SK-N-SH treated with all-trans-retinoic acid at 6 μM for 48 hours (cell line): Measurements from ENCODE around the gene PGF.

Source experiments
- ATAC-seq: fragments of 200-7000 bp; cut with Tn5 transposase; 3 replicates; pipeline ENCODE4 v1.9.1; 2020; ENCODE audit warnings: mild to moderate bottlenecking, moderate library complexity
- ARNTL ChIP-seq: fragments of 450-650 bp; formaldehyde crosslinking; IDR thresholded peaks from 2 replicates; pipeline ENCODE4 v1.5.0; 2020; ENCODE audit warnings: low read depth, mild to moderate bottlenecking, moderate library complexity, borderline replicate concordance
- BACH2 ChIP-seq: fragments of 250-450 bp; sonication (Bioruptor Pico); IDR thresholded peaks from 2 replicates; pipeline ENCODE4 v1.9.0; 2021; ENCODE audit warnings: mild to moderate bottlenecking, borderline replicate concordance
- CSDC2 ChIP-seq: fragments of 250-450 bp; sonication (Bioruptor Pico); IDR thresholded peaks from 2 replicates; pipeline ENCODE4 v1.5.0; 2020; ENCODE audit warnings: mild to moderate bottlenecking, moderate library complexity
- ESRRG ChIP-seq: fragments of 250-450 bp; sonication (Bioruptor Pico); IDR thresholded peaks from 2 replicates; pipeline ENCODE4 v1.6.1; 2021; ENCODE audit warnings: mild to moderate bottlenecking
- GLIS3 ChIP-seq: fragments of 250-450 bp; sonication (Bioruptor Pico); IDR thresholded peaks from 2 replicates; pipeline ENCODE4 v1.5.0; 2020; ENCODE audit warnings: mild to moderate bottlenecking, moderate library complexity
- ISL1 ChIP-seq: fragments of 250-450 bp; sonication (Bioruptor Pico); IDR thresholded peaks from 2 replicates; pipeline ENCODE4 v2.1.2; 2022; ENCODE audit warnings: mild to moderate bottlenecking, moderate library complexity
- PPARA ChIP-seq: fragments of 250-450 bp; sonication (Bioruptor Pico); IDR thresholded peaks from 2 replicates; pipeline ENCODE4 v1.5.0; 2020; ENCODE audit warnings: mild to moderate bottlenecking, borderline replicate concordance
- RARB ChIP-seq: fragments of 250-450 bp; sonication (Bioruptor Pico); IDR thresholded peaks from 2 replicates; pipeline ENCODE4 v1.8.0; 2021; ENCODE audit warnings: mild to moderate bottlenecking, moderate library complexity
- SNAI2 ChIP-seq: fragments of 250-450 bp; sonication (Bioruptor Pico); IDR thresholded peaks from 2 replicates; pipeline ENCODE4 v1.5.0; 2020; ENCODE audit warnings: mild to moderate bottlenecking, moderate library complexity
- TCF4 ChIP-seq: fragments of 250-450 bp; sonication (Bioruptor Pico); IDR thresholded peaks from 2 replicates; pipeline ENCODE4 v1.8.0; 2021; ENCODE audit warnings: mild to moderate bottlenecking, moderate library complexity, borderline replicate concordance
- TOX ChIP-seq: fragments of 250-450 bp; sonication (Bioruptor Pico); IDR thresholded peaks from 2 replicates; pipeline ENCODE4 v1.8.0; 2021; ENCODE audit warnings: mild to moderate bottlenecking, moderate library complexity, borderline replicate concordance
- ZC3H10 ChIP-seq: fragments of 250-450 bp; sonication (Bioruptor Pico); IDR thresholded peaks from 2 replicates; pipeline ENCODE4 v1.5.1; 2021; ENCODE audit warnings: mild to moderate bottlenecking, moderate library complexity
- ZFP3 ChIP-seq: fragments of 250-450 bp; sonication (Bioruptor Pico); IDR thresholded peaks from 2 replicates; pipeline ENCODE4 v1.5.0; 2020; ENCODE audit warnings: mild to moderate bottlenecking, moderate library complexity
- ZFP30 ChIP-seq: fragments of 450-650 bp; formaldehyde crosslinking; IDR thresholded peaks from 2 replicates; pipeline ENCODE4 v1.5.0; 2022; ENCODE audit warnings: mild to moderate bottlenecking, moderate library complexity
- ZNF565 ChIP-seq: fragments of 450-650 bp; formaldehyde crosslinking; conservative IDR thresholded peaks from 2 replicates; pipeline ENCODE4 v1.5.0; 2020; ENCODE audit warnings: low read depth, mild to moderate bottlenecking, moderate library complexity
- ZNF70 ChIP-seq: fragments of 450-650 bp; formaldehyde crosslinking; IDR thresholded peaks from 2 replicates; pipeline ENCODE4 v1.5.0; 2020; ENCODE audit warnings: mild to moderate bottlenecking, moderate library complexity
- ZNF8 ChIP-seq: fragments of 450-650 bp; formaldehyde crosslinking; IDR thresholded peaks from 2 replicates; pipeline ENCODE4 v1.5.0; 2020; ENCODE audit warnings: mild to moderate bottlenecking, moderate library complexity
- TF ChIP-seq, protein P1 (sequence below): fragments of 250-450 bp; sonication (Bioruptor Pico); IDR thresholded peaks from 2 replicates; pipeline ENCODE4 v1.5.1; 2020; ENCODE audit warnings: low read depth, mild to moderate bottlenecking, moderate library complexity
- TF ChIP-seq, protein P2 (sequence below): fragments of 250-450 bp; sonication (Bioruptor Pico); IDR thresholded peaks from 2 replicates; pipeline ENCODE4 v1.8.0; 2020; ENCODE audit warnings: mild to moderate bottlenecking, moderate library complexity, borderline replicate concordance
- TF ChIP-seq, protein P3 (sequence below): fragments of 250-450 bp; sonication (Bioruptor Pico); IDR thresholded peaks from 2 replicates; pipeline ENCODE4 v1.5.0; 2020; ENCODE audit warnings: mild to moderate bottlenecking, moderate library complexity
- TF ChIP-seq, protein P4 (sequence below): fragments of 250-450 bp; sonication (Bioruptor Pico); IDR thresholded peaks from 2 replicates; pipeline ENCODE4 v1.5.1; 2021; ENCODE audit warnings: mild to moderate bottlenecking, moderate library complexity
- TF ChIP-seq, protein P5 (sequence below): fragments of 250-450 bp; sonication (Bioruptor Pico); IDR thresholded peaks from 2 replicates; pipeline ENCODE4 v1.8.0; 2021; ENCODE audit warnings: low read depth, mild to moderate bottlenecking, moderate library complexity, borderline replicate concordance

The PGF gene

DNA sequence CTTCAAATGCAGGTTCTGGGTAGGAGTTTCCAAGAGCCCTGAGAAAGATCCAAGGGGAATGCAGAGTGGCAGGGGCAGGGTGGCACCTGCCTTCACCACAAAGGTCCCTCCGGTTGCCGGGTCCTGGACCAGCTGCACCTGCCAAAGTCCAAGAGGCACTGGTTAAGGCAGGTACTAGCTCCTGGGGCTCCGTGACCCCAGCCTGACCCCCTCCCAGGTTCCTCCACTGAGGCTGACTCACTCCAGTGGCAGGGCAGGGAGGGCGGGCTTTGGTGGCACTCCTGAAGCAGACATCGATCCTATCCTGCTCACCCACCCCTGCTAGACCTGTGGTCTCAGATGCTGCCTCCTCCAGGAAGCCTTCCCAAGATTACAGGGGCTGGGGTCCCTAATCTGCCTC is 43.7 kb downstream of the PGF start:
- no peak for TF ChIP-seq TOX (CRISPR knock-in tag)
- TF ChIP-seq, protein P1, sequence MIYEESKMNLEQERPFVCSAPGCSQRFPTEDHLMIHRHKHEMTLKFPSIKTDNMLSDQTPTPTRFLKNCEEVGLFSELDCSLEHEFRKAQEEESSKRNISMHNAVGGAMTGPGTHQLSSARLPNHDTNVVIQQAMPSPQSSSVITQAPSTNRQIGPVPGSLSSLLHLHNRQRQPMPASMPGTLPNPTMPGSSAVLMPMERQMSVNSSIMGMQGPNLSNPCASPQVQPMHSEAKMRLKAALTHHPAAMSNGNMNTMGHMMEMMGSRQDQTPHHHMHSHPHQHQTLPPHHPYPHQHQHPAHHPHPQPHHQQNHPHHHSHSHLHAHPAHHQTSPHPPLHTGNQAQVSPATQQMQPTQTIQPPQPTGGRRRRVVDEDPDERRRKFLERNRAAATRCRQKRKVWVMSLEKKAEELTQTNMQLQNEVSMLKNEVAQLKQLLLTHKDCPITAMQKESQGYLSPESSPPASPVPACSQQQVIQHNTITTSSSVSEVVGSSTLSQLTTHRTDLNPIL, result no peak
- TF ChIP-seq, protein P2, sequence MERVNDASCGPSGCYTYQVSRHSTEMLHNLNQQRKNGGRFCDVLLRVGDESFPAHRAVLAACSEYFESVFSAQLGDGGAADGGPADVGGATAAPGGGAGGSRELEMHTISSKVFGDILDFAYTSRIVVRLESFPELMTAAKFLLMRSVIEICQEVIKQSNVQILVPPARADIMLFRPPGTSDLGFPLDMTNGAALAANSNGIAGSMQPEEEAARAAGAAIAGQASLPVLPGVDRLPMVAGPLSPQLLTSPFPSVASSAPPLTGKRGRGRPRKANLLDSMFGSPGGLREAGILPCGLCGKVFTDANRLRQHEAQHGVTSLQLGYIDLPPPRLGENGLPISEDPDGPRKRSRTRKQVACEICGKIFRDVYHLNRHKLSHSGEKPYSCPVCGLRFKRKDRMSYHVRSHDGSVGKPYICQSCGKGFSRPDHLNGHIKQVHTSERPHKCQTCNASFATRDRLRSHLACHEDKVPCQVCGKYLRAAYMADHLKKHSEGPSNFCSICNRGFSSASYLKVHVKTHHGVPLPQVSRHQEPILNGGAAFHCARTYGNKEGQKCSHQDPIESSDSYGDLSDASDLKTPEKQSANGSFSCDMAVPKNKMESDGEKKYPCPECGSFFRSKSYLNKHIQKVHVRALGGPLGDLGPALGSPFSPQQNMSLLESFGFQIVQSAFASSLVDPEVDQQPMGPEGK (CRISPR knock-in tag), result no peak
- TF ChIP-seq ISL1 (CRISPR knock-in tag), result no peak
- ATAC-seq, result no peak

DNA sequence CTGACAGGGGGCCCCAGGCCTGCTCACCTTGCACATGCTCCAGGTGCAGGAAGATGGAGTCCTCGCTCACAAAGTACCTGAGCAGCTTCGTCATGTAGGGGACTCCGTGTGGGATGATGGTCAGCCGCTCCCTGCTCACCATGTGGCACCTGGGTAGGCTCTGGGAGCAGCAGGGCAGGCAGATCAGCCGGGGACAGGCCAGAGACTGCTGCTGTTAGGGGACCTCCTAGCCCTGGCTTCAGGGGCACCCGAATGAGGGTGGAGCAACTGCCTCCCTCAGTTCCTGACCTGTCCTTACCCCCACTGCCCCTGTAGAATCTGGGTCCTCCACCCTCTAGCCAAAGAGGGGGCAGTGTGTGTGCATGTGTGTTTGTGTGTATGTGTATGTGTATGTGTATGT is 44.2 kb downstream of the PGF start:
- TF ChIP-seq PPARA (CRISPR knock-in tag) (no peak), ZNF565 (CRISPR knock-in tag) (no peak), CSDC2 (CRISPR knock-in tag) (no peak), BACH2 (CRISPR knock-in tag) (no peak), SNAI2 (CRISPR knock-in tag) (no peak), ZNF8 (CRISPR knock-in tag) (no peak), ZFP3 (no peak), GLIS3 (no peak), ZFP30 (CRISPR knock-in tag) (no peak), TOX (CRISPR knock-in tag) (no peak), ZNF70 (CRISPR knock-in tag) (no peak), ZC3H10 (CRISPR knock-in tag) (no peak), ARNTL (CRISPR knock-in tag) (no peak)
- TF ChIP-seq, protein P3, sequence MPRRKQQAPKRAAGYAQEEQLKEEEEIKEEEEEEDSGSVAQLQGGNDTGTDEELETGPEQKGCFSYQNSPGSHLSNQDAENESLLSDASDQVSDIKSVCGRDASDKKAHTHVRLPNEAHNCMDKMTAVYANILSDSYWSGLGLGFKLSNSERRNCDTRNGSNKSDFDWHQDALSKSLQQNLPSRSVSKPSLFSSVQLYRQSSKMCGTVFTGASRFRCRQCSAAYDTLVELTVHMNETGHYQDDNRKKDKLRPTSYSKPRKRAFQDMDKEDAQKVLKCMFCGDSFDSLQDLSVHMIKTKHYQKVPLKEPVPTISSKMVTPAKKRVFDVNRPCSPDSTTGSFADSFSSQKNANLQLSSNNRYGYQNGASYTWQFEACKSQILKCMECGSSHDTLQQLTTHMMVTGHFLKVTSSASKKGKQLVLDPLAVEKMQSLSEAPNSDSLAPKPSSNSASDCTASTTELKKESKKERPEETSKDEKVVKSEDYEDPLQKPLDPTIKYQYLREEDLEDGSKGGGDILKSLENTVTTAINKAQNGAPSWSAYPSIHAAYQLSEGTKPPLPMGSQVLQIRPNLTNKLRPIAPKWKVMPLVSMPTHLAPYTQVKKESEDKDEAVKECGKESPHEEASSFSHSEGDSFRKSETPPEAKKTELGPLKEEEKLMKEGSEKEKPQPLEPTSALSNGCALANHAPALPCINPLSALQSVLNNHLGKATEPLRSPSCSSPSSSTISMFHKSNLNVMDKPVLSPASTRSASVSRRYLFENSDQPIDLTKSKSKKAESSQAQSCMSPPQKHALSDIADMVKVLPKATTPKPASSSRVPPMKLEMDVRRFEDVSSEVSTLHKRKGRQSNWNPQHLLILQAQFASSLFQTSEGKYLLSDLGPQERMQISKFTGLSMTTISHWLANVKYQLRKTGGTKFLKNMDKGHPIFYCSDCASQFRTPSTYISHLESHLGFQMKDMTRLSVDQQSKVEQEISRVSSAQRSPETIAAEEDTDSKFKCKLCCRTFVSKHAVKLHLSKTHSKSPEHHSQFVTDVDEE (CRISPR knock-in tag), result no peak
- TF ChIP-seq, protein P2 (CRISPR knock-in tag), result no peak
- TF ChIP-seq, protein P4, sequence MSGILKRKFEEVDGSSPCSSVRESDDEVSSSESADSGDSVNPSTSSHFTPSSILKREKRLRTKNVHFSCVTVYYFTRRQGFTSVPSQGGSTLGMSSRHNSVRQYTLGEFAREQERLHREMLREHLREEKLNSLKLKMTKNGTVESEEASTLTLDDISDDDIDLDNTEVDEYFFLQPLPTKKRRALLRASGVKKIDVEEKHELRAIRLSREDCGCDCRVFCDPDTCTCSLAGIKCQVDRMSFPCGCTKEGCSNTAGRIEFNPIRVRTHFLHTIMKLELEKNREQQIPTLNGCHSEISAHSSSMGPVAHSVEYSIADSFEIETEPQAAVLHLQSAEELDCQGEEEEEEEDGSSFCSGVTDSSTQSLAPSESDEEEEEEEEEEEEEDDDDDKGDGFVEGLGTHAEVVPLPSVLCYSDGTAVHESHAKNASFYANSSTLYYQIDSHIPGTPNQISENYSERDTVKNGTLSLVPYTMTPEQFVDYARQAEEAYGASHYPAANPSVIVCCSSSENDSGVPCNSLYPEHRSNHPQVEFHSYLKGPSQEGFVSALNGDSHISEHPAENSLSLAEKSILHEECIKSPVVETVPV, result no peak
- no peak for ATAC-seq

DNA sequence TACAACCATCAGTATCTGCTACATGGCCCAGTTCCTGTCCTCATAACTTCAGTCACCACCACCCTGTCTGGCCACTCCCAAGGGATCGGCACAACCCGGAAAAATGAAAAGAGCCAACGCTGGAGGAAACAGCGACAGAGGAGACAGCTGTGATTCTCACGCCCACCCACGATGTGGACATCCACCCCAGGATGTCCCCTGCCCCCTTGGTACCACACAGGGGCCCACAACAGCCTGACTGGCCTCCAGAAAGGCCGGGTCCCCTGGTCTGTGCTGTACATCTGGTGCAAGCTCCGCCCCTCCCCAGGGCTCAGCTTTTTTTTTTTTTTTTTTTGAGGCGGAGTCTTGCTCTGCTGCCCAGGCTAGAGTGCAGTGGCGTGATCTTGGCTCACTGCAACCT is 44.8 kb downstream of the PGF start:
- ATAC-seq, result no peak
- no peak for TF ChIP-seq ZFP30 (CRISPR knock-in tag)
- no peak for TF ChIP-seq ESRRG (CRISPR knock-in tag)
- no peak for TF ChIP-seq ZNF565 (CRISPR knock-in tag)
- no peak for TF ChIP-seq CSDC2 (CRISPR knock-in tag)
- TF ChIP-seq SNAI2 (CRISPR knock-in tag), result no peak
- TF ChIP-seq, protein P5, sequence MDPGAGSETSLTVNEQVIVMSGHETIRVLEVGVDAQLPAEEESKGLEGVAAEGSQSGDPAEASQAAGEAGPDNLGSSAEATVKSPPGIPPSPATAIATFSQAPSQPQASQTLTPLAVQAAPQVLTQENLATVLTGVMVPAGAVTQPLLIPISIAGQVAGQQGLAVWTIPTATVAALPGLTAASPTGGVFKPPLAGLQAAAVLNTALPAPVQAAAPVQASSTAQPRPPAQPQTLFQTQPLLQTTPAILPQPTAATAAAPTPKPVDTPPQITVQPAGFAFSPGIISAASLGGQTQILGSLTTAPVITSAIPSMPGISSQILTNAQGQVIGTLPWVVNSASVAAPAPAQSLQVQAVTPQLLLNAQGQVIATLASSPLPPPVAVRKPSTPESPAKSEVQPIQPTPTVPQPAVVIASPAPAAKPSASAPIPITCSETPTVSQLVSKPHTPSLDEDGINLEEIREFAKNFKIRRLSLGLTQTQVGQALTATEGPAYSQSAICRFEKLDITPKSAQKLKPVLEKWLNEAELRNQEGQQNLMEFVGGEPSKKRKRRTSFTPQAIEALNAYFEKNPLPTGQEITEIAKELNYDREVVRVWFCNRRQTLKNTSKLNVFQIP (CRISPR knock-in tag), result no peak
- no peak for TF ChIP-seq ZNF70 (CRISPR knock-in tag)
- TF ChIP-seq RARB (CRISPR knock-in tag), result no peak
- no peak for TF ChIP-seq GLIS3
- TF ChIP-seq, protein P3 (CRISPR knock-in tag), result no peak
- TF ChIP-seq ZNF8 (CRISPR knock-in tag), result no peak
- TF ChIP-seq TCF4 (CRISPR knock-in tag), result no peak
- TF ChIP-seq BACH2 (CRISPR knock-in tag), result no peak
- TF ChIP-seq, protein P4, result no peak
- TF ChIP-seq PPARA (CRISPR knock-in tag), result no peak
- no peak for TF ChIP-seq ZC3H10 (CRISPR knock-in tag)
